Head of caudate nucleus (tissue), 42 donors: Measurements from ENCODE around the gene CSK.
A peak's percentile ranks its signal among the peaks of the same experiment; 100 is the strongest.

Source experiments
- DNase-seq, 42 donors: peaks; one replicate each; pipeline versions ENCODE4 v3.0.0 to v3.0.0-alpha.2; 2020 to 2021; ENCODE audit warnings: mixed read lengths in 7 of 42
- intact Hi-C: fragments of 100-400 bp; cut with DNase I; formaldehyde crosslinking; loops from one replicate; pipeline ENCODE4 v1.15.0; 2022

The CSK gene

DNA sequence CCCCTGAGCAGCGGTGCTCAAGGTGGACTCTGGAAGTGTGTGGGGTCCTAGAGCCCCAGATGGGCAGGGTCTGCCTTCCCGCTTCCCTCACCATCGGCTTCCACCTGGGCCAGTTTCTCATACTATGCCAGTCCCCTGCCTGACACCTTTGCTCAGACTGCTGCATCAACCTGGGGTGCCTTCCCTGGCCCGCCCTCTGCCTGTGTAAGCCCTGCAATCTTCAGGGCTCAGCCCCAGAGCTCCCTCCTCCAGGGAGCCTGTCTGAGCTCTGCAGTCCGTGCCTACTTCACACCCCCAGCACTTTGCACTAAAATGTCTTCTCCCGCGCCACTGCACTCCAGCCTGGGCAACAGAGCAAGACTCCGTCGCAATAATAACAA is 13.1 kb downstream of the CSK start:
- DNase-seq: peak in 1 of 42 donors; percentile 53
- intact Hi-C loops: no loop called here

DNA sequence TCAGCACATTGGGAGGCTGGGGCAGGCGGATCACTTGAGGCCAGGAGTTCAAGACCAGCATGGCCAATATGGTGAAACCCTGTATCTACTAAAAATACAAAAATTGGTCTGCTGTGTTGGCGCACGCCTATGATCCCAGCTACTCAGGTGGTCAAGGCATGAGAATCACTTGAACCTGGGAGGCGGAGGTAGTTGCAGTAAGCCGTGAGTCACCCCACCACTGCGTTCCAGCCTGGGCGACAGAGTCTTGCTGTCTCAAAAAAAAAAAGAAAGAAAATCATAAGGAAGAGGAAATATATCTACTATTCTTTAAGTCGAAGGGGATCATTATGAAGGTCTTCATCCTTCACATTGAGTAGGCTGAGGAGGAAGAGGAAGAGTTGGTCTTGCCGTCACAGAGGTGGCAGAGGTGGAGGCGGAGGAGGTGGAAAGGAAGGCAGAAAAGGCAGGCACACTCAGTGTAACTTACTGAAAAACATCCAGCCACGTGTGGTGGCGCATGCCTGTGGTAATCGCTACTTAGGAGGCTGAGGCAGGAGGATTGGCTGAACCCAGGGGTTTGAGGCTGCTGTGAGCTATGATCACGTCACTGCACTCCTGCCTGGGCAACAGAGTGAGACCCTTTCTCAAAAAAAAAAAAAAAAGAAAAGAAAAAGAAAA is 14.2 kb downstream of the CSK start:
- DNase-seq: peak in 2 of 42 donors; percentile 43 to 45
- intact Hi-C loops: no loop called here

DNA sequence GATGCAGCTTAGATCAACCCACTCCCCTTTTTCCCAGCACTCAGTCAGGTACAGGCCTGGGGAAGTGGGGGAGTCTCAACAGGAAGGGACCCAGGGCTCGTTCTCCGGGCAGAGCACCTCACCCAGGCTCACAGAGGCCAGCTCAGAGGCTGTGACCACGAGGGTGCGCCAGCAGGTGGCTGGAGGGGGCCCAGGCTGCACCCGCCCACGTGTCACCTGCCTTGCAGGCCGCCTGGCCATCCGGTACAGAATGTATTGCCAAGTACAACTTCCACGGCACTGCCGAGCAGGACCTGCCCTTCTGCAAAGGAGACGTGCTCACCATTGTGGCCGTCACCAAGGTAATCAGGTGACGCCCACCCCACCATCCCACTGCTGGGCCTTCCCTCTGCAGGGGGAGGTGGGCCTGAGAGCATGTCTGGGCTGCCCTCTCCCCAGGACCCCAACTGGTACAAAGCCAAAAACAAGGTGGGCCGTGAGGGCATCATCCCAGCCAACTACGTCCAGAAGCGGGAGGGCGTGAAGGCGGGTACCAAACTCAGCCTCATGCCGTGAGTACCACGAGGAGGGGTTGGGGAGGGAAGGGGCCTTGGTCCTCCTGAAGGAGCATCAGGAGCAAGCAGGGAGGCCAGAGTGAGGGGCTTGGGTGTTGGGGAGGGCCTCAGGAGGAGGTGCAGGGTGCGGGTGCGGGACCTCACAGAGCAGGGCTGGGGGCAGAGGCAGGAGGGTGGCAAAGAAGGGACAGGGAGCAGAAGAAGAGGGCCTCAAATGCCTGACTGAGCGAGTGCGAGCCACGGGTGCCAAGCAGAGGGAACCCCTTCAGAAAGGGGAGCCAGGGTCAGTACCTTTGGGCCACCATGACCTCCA is 16.7 kb downstream of the CSK start:
- intact Hi-C loops: no loop called here
- no peak for DNase-seq

DNA sequence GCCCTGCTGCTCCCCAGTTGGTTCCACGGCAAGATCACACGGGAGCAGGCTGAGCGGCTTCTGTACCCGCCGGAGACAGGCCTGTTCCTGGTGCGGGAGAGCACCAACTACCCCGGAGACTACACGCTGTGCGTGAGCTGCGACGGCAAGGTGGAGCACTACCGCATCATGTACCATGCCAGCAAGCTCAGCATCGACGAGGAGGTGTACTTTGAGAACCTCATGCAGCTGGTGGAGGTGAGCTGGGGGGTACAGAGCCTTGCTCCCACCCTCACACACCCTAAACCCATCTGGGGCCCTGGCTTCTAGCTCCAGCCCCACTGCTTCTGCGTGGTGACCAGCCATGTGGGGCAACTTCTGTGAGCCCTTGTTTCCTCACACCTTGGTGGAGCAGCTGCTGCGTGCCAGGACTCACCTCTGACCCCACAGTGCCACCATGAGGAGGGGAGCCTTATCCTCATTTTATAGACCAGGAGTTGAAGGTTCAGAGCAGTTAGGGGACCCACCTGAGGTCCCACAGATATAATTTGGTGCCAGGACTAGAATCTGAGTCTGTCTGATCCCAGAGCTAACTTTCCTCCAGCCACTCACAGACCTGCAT is 17.5 kb downstream of the CSK start:
- DNase-seq: no peak
- intact Hi-C loops: no loop called here

DNA sequence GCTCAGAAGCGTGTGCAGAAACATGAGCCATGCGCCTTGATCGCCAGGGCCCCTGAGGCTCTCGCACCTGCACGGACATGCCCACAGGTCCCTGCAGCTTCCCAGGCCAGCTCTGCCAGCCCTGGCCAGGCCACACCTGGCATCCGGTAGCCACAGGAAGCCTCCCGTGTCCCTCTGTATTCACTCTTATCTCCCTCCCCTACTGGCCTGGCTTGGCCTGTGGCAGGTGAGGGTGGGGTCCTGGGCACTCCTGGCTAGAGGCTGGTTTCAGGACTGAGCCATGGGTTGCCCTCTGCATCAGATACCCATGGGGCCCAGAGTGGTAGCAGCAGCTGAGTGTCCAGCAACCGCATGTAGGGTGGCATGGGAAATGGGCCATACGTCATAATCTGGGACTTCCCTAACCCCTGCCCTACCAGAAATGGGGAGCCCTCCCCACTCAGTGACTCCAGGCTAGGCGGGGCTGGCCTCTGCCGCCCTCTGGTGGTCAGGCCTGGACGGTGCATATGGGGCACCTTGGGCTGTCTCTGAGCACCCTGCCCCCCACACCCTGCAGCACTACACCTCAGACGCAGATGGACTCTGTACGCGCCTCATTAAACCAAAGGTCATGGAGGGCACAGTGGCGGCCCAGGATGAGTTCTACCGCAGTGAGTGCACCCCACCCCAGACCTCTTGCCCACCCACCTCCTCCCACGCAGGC is 18.1 kb downstream of the CSK start:
- intact Hi-C loops: no loop called here
- peak; percentile 47 to 90 (median 76) for DNase-seq

DNA sequence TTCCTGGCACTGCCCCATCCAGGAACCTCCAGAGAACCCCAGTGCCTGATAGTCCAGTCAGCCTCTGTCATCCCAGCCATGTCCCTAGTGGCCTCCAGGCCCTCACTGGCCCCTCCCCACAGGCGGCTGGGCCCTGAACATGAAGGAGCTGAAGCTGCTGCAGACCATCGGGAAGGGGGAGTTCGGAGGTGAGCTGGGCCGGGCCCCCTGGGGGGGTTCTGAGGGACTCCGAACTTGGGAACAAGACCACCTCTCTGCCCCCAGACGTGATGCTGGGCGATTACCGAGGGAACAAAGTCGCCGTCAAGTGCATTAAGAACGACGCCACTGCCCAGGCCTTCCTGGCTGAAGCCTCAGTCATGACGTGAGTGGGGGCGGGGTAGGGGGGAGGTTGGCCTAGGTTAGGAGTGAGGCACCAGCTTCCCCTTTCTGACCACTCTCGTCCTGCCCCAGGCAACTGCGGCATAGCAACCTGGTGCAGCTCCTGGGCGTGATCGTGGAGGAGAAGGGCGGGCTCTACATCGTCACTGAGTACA is 18.7 kb downstream of the CSK start:
- intact Hi-C loops: no loop called here
- DNase-seq: no peak

DNA sequence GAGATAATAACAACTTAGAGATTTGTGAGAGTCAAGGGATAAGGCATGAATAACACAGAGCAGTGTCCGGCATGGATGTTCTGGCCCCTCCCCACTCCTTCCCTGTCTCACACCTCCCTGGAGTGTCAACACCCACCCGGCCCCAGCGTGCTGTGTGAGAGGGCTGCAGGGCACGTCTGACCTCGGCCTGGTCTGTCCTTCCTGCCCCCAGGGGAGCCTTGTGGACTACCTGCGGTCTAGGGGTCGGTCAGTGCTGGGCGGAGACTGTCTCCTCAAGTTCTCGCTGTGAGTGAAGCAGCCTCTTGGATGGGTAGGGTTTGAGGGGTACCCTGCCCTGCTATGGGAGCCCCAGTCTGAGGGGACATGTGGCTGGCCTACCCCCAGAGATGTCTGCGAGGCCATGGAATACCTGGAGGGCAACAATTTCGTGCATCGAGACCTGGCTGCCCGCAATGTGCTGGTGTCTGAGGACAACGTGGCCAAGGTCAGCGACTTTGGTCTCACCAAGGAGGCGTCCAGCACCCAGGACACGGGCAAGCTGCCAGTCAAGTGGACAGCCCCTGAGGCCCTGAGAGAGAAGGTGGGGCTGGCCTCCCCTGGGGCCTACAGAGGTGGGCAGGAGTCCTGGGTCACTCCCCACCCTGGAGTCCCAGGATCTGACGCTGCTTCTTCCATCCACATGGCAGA is 19.6 kb downstream of the CSK start:
- DNase-seq: no peak
- intact Hi-C loops: no loop called here

DNA sequence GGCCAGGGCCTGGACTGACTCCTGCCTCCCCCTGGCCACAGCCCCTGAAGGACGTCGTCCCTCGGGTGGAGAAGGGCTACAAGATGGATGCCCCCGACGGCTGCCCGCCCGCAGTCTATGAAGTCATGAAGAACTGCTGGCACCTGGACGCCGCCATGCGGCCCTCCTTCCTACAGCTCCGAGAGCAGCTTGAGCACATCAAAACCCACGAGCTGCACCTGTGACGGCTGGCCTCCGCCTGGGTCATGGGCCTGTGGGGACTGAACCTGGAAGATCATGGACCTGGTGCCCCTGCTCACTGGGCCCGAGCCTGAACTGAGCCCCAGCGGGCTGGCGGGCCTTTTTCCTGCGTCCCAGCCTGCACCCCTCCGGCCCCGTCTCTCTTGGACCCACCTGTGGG is 20.4 kb downstream of the CSK start:
- intact Hi-C loops: no loop called here
- no peak for DNase-seq

DNA sequence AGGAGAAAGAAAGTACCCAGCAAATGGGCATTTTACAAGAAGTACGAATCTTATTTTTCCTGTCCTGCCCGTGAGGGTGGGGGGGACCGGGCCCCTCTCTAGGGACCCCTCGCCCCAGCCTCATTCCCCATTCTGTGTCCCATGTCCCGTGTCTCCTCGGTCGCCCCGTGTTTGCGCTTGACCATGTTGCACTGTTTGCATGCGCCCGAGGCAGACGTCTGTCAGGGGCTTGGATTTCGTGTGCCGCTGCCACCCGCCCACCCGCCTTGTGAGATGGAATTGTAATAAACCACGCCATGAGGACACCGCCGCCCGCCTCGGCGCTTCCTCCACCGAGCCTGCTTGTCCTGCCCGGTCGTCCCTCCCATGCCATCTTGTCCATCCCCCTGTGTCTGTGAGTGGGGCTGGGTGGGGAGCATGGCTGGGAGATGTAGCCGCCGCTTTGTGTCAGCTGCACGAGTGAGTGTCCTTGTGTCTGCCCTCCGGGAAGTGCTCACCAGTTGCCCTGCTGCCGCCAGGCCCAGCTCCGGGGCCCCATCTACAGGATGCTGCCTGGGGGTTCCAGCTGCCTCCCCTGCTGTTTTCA is 21.1 kb downstream of the CSK start:
- intact Hi-C loops: no loop called here
- DNase-seq: no peak

DNA sequence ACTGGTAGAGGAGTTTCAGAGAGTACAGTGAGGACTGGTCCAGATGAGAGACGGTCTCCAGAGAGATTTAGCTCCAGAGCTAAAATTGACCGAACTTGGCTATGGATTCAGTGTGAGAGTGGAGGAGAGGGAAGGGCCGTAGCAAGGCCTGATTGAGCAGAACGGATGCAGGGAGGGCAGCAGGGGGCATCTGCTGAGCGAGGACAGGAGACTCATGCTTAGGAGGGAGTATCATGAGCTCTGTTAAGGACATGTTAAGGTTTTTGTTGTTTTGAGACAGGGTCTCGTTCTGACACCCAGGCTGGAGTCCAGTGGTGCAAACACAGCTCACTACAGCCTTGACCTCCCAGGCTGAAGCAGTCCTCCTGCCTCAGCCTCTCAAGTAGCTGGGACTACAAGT is 23.1 kb downstream of the CSK start:
- intact Hi-C loops: no loop called here
- no peak for DNase-seq

DNA sequence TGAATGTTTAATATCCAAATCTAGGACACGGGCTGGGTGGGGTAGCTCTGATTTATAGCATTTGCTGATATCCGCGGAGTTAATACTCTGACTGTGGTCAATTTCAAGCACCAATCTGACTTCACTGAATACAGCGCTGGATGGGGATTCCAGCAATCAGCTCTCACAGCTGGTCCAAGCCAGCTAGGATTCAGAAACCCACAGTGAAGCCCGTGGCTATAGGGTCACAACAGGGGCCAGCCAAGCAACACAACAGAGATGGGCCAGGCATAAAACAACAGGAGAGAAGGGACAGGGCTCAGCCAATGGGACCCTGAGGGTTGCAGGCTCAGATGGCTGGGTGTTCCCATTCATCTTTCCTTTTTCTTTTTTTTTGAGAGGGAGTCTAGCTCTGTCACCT is 25.4 kb downstream of the CSK start:
- intact Hi-C loops: no loop called here
- no peak for DNase-seq

DNA sequence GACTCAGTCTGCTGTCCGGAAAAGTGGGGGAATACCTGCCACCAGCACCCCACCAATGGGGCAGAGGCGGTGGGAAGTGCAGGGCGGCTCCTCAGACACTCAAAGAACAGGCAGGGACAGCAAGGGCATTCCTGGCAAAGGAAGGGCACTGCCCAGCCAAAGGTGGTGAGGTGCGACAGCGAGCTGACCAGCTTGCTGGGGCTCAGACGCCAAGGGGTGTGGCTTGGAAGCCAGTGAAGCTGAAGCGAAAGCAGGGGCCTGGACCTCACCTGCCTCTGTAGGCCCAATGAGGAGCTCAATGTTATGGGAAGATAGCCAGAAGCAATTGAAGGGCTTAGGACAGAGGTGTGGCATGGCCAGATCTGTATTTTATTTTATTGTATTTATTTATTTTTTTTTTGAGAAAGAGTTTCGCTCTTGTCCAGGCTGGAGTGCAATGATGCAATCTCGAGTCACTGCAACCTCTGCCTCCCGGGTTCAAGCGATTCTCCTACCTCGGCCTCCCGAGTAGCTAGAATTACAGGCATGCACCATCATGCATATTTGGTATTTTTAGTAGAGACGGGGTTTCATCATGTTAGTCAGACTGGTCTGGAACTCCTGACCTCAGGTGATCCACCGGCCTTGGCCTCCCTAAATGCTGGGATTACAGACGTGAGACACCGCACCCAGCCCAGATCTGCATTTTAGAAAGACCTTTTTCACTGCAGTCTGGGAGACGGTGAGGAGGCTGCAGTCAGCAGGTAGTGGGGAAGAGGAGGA is 26.4 kb downstream of the CSK start:
- intact Hi-C loops: no loop called here
- no peak for DNase-seq

DNA sequence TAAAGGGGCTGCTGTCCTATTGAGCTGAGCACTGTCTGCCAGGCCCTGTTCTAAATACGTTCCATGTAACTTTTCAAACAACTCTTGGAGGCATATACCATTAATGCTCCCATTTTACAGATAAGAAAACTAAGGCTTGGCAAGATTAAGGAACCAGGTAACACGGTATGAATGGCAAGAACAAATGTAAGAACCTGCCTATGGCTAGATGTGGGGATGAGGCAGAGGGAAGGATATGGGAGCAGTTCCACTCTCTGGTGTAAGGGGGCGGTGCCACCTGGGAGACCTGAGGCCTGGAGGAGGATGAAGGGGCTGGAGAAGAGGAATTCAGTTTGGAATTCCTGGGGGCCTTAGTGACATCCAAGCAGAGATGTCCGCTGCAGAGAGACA is 27.0 kb downstream of the CSK start:
- no peak for DNase-seq
- intact Hi-C loops: no loop called here

DNA sequence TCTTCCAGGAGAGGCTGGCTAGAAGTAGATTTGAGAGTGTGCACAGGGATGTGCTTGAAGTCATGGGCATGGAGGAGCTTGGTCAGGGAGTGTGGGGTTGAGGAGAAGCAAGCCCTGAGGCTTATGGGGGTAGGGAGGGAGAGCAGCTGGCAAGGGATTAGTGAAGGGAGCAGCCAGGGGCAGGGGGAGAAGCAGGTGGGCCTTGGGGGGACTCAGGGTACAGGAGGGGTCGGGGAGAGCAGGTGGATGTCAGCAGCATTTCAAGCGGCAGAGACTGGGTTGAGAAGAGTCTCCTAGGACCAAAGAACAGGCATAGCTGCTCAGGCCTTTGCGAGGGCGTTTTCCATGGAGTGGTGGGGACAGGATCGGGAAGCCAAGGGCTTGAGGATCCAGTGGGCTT is 27.4 kb downstream of the CSK start:
- no peak for DNase-seq
- intact Hi-C loops: no loop called here

DNA sequence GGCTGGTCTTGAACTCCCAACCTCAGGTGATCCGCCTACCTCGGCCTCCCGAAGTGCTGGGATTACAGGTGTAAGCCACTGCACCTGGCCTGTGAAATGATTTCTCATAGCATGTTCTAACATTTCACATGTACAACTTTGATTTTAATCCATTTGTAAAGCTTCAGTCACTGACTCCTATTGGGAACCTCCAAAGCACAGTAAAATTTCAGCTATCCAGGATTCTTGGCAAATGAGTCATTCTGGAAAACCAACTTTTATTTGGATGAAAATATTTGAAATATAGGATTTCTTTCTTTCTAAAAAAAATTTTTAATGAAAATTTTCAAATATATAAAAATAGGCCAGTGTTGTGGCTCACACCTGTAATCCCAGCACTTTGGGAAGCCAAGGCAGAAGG is 28.1 kb downstream of the CSK start:
- intact Hi-C loops: no loop called here
- DNase-seq: no peak

DNA sequence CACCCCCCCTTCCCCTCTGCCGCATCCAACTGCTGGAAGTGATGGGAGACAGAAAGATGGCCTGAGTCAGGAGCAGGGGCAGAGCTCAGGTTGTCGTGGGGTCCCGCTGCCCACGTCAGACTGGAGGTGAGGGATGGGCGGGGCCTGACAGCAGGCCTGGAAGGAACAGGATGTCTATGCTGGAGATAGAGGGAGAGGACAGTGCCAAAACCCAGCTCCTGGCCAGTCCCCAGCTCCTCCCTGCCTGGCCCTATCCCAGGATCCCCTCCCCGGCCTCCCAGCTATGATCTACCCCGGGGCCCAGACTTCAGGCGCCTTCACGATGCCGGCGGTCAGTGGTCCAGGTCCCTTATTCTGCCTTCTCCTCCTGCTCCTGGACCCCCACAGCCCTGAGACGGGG is 30.7 kb downstream of the CSK start, which contains the start of gene LMAN1L:
TSS of gene LMAN1L (plus strand) at position 303 of the 400 bp plus-strand sequence. CDS start at position 323, 20 bp downstream.
- intact Hi-C loops: no loop called here
- no peak for DNase-seq

DNA sequence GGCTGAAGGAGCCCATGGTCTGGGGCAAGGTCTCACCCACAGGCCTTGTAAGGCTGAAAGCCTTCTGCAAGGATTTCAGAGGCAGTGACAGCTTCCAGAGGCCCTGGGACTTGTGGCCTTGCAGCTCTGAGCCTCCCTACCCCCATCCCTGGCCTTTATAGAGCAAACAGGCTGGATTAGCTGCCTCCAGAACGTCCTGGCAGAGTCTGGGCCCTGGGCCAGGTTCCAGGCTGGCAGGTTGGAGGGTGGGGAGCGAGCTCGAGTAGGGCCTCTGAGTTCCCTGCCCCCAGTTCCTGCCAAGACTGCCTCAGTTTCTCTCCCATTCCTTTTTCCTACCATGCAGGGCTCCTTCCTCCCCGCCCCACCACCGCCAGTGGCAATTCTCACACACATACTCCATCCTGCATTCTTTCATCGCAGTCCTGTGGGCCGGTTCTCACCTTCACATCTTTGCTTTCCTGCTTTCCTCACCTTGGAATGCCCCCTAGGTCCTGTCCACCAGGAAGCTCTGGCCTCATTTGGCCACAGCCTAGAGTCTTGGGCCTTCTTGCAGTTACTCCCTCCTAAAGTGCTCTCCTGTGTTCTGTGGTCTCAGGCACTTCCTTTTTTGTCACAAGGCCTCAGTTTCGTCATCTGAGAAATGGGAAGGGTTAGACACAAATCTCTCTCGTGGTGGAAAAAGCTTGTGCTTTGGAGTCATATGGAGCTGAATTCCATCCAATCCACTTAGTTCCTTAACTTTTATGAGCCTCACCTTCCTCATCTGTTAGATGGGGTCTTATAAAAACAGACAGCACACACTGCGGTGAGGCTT is 33.4 kb downstream of the CSK start:
- intact Hi-C loops: no loop called here
- no peak for DNase-seq
